ENCODE results near the gene MRFAP1.

The MRFAP1 gene

DNA sequence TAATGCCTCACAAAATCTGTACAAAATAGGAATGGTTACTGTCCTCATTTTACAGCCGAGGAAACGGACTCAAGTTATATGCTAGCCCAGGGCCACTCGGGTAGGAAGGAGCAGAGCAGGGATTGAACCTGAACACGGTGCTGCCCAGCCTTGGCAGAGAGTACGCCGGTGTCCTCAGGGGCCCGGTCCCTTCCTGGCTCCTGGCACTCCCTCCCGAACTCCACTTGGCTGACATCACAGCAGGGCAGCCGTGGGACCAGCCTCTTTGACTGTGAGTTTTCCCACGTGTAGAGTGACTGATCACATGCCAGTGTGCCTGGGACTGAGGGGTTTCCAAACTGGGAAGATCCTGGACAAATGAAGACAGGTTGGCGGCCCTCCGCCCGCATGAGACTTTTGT is 41.8 kb upstream of the MRFAP1 start:
- no peak for DNase-seq (ENCODE audit: low read depth in 1 of 2, low spot score in 1 of 2)
- no peak overlapping the region for H3K27ac ChIP-seq (replicated peaks)
- no peak overlapping the region for H3K4me3 ChIP-seq (replicated peaks; ENCODE audit: insufficient read depth, low read length)
- no peak for TF ChIP-seq GABPA (IDR thresholded peaks at IDR 0.05; ENCODE audit: low read depth)
- H3K27me3 ChIP-seq (ENCODE audit: insufficient read depth, poor library complexity, severe bottlenecking): no peaks in the 10 kb centered on the region

- TF ChIP-seq REST (IDR thresholded peaks at IDR 0.05; ENCODE audit: insufficient replicate concordance, low read depth) (no peak), SPI1 (IDR thresholded peaks at IDR 0.05; ENCODE audit: borderline replicate concordance, low read depth) (no peak), POLR2AphosphoS5 (IDR thresholded peaks at IDR 0.05; ENCODE audit: low read depth) (no peak), GABPA (IDR thresholded peaks at IDR 0.05; ENCODE audit: low read depth) (no peak)
- TF ChIP-seq, protein P1, sequence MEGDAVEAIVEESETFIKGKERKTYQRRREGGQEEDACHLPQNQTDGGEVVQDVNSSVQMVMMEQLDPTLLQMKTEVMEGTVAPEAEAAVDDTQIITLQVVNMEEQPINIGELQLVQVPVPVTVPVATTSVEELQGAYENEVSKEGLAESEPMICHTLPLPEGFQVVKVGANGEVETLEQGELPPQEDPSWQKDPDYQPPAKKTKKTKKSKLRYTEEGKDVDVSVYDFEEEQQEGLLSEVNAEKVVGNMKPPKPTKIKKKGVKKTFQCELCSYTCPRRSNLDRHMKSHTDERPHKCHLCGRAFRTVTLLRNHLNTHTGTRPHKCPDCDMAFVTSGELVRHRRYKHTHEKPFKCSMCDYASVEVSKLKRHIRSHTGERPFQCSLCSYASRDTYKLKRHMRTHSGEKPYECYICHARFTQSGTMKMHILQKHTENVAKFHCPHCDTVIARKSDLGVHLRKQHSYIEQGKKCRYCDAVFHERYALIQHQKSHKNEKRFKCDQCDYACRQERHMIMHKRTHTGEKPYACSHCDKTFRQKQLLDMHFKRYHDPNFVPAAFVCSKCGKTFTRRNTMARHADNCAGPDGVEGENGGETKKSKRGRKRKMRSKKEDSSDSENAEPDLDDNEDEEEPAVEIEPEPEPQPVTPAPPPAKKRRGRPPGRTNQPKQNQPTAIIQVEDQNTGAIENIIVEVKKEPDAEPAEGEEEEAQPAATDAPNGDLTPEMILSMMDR (IDR thresholded peaks at IDR 0.05; ENCODE audit: insufficient read depth, low read length): no peak
- Histone ChIP-seq H3K27me3 (ENCODE audit: insufficient read depth, poor library complexity, severe bottlenecking) (no peaks in the 10 kb centered on the region), H3K4me3 (replicated peaks; ENCODE audit: insufficient read depth, low read length) (no peak overlapping the region), H3K27ac (replicated peaks) (no peak overlapping the region)
- no peak for DNase-seq (ENCODE audit: low read depth in 1 of 2, low spot score in 1 of 2)
Observed at GRCh38 chr4:6601661-6602250, 38.7 kb upstream of the MRFAP1 start.

GRCh38 chr4:6602289-6602688 is 38.2 kb upstream of the MRFAP1 start:
- Histone ChIP-seq H3K4me3 (replicated peaks; ENCODE audit: insufficient read depth, low read length) (no peak overlapping the region), H3K27ac (replicated peaks) (no peak overlapping the region), H3K27me3 (ENCODE audit: insufficient read depth, poor library complexity, severe bottlenecking) (no peaks in the 10 kb centered on the region)
- TF ChIP-seq POLR2AphosphoS5 (IDR thresholded peaks at IDR 0.05; ENCODE audit: low read depth): no peak
- TF ChIP-seq, protein P1 (IDR thresholded peaks at IDR 0.05; ENCODE audit: insufficient read depth, low read length): no peak
- TF ChIP-seq SPI1 (IDR thresholded peaks at IDR 0.05; ENCODE audit: borderline replicate concordance, low read depth): no peak
- no peak for TF ChIP-seq GABPA (IDR thresholded peaks at IDR 0.05; ENCODE audit: low read depth)
- no peak for TF ChIP-seq REST (IDR thresholded peaks at IDR 0.05; ENCODE audit: insufficient replicate concordance, low read depth)
- no peak for DNase-seq (ENCODE audit: low read depth in 1 of 2, low spot score in 1 of 2)

DNA sequence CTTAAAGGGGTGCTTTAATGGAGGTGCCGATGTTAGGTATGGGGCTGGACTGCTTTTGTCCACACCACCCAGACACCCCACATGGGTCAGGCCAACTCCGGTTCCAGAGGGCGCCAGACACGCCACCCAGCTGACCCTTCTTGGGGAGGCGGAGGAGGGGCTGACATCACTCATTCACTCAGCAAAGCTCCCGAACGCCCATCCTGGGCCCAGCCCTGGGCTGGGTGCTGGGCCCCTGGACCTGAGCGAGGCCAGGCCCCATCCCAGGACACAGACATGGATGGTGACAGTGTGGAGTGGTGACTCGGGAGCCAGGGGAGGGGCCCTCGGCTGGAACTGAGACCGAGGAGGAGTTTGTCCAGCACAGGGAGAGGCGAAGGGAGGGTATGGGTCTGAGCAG is 37.4 kb upstream of the MRFAP1 start:
- Histone ChIP-seq H3K27me3 (ENCODE audit: insufficient read depth, poor library complexity, severe bottlenecking) (no peaks in the 10 kb centered on the region), H3K4me3 (replicated peaks; ENCODE audit: insufficient read depth, low read length) (no peak overlapping the region), H3K27ac (replicated peaks) (no peak overlapping the region)
- DNase-seq (ENCODE audit: low read depth in 1 of 2, low spot score in 1 of 2): no peak
- TF ChIP-seq REST (IDR thresholded peaks at IDR 0.05; ENCODE audit: insufficient replicate concordance, low read depth) (no peak), GABPA (IDR thresholded peaks at IDR 0.05; ENCODE audit: low read depth) (no peak)
- TF ChIP-seq, protein P1 (IDR thresholded peaks at IDR 0.05; ENCODE audit: insufficient read depth, low read length): no peak

Measured in HL-60 (cell line).